OCI-LY7 (cell line): Measurements from ENCODE around the gene RAD51D. TPM values are rescaled to one million over a fixed set of nuclear protein-coding genes. Genes with fewer than 3 reads are reported as not detected.

Experiments
- BruUV-seq: library from RNA; stranded (reverse); fragments of 400-500 nt; replicated peaks from 2 replicates; lab custom pipeline; 2021; lab: Mats Ljungman, UMichigan
- CTCF ChIA-PET: fragments of 300-600 bp; sonication (Branson Sonifier 250); formaldehyde crosslinking; loops from one replicate; lab custom pipeline; 2022; ENCODE audit warnings: antibody characterized with exemption; ENCODE audit not compliant: unreplicated experiment; lab: Charles Lee
- POLR2A ChIA-PET: fragments of 300-600 bp; sonication (Branson Sonifier 250); formaldehyde crosslinking; loops from one replicate; lab custom pipeline; 2022; ENCODE audit warnings: antibody characterized with exemption; lab: Charles Lee
- DNase-seq: peaks from one replicate; pipeline ENCODE4 v3.0.0-alpha.2; 2015; ENCODE audit warnings: low spot score
- H2AFZ ChIP-seq: fragments of 200-600 bp; sonication (generic), shearing (Covaris generic); 2 replicates; pipeline ENCODE4 v1.6.1; 2014; ENCODE audit warnings: mild to moderate bottlenecking, antibody characterized with exemption, low read length, moderate library complexity
- H3K27ac ChIP-seq: fragments of 200-600 bp; sonication (generic); 2 replicates; pipeline ENCODE4 v1.5.1; 2014; ENCODE audit warnings: mixed run types, low read depth, mild to moderate bottlenecking, moderate library complexity, low read length, inconsistent platforms; ENCODE audit not compliant: poor library complexity, severe bottlenecking
- H3K36me3 ChIP-seq: fragments of 200-600 bp; sonication (generic); 2 replicates; pipeline ENCODE4 v1.6.1; 2014; ENCODE audit warnings: mild to moderate bottlenecking, antibody characterized with exemption, low read length, moderate library complexity, mixed read lengths; ENCODE audit not compliant: insufficient read depth
- H3K4me1 ChIP-seq: fragments of 200-600 bp; sonication (generic); 2 replicates; pipeline ENCODE4 v1.5.1; 2014; ENCODE audit warnings: mild to moderate bottlenecking, low read length; ENCODE audit not compliant: insufficient read depth, poor library complexity, severe bottlenecking
- H3K4me2 ChIP-seq: fragments of 200-600 bp; sonication (generic); 2 replicates; pipeline ENCODE4 v1.6.1; 2014; ENCODE audit warnings: mild to moderate bottlenecking, low read length
- H3K4me3 ChIP-seq: fragments of 200-600 bp; sonication (generic); 2 replicates; pipeline ENCODE4 v1.5.1; 2014; ENCODE audit warnings: mild to moderate bottlenecking, low read depth, low read length; ENCODE audit not compliant: poor library complexity, severe bottlenecking
- H3K79me2 ChIP-seq: fragments of 200-600 bp; sonication (generic); 2 replicates; pipeline ENCODE4 v1.6.1; 2016; ENCODE audit warnings: low read depth, mild to moderate bottlenecking, low read length, moderate library complexity, mixed read lengths; ENCODE audit not compliant: insufficient read depth
- H3K9me2 ChIP-seq: fragments of 200-600 bp; sonication (generic); 2 replicates; pipeline ENCODE4 v1.6.1; 2016; ENCODE audit warnings: mild to moderate bottlenecking, low read length, mixed read lengths; ENCODE audit not compliant: insufficient read depth
- H3K9me3 ChIP-seq: fragments of 200-600 bp; sonication (generic); 2 replicates; pipeline ENCODE4 v1.6.1; 2014; ENCODE audit warnings: mild to moderate bottlenecking, mixed run types, low read length, mixed read lengths
- H4K20me1 ChIP-seq: fragments of 200-600 bp; sonication (generic); 2 replicates; pipeline ENCODE4 v1.6.1; 2014; ENCODE audit warnings: mild to moderate bottlenecking, antibody characterized with exemption, low read length, moderate library complexity, mixed read lengths; ENCODE audit not compliant: insufficient read depth
- EZH2phosphoT487 ChIP-seq: fragments of 200-600 bp; sonication (generic); IDR thresholded peaks from 2 replicates; pipeline ENCODE4 v1.6.1; 2018; ENCODE audit warnings: low read depth, borderline replicate concordance, mild to moderate bottlenecking, mixed run types, antibody characterized with exemption, low read length, moderate library complexity, mixed read lengths
- intact Hi-C: fragments of 100-400 bp; cut with micrococcal nuclease; formaldehyde crosslinking; loops from one replicate; pipeline ENCODE4 v1.10.0; 2022; ENCODE audit not compliant: unreplicated experiment
- total RNA-seq, 2 experiments: library from RNA; depleted of rRNA in 1 of 2; stranded (reverse); fragments of >200 nt in 1 of 2; shearing (Covaris generic) in 1 of 2; gene quantifications; 2 replicates each; pipeline ENCODE4 v1.2.3, GENCODE V29; 2014 to 2022
- TF ChIP-seq, protein P1 (sequence below): fragments of 200-600 bp; sonication (generic); conservative IDR thresholded peaks from 2 replicates; pipeline ENCODE4 v1.5.1; 2014; ENCODE audit warnings: mild to moderate bottlenecking, antibody characterized with exemption, low read length, moderate library complexity, mixed read lengths

Gene RAD51D
- total RNA-seq, 2 experiments from 2014 or later, result 22.4 to 40.6 TPM

DNA sequence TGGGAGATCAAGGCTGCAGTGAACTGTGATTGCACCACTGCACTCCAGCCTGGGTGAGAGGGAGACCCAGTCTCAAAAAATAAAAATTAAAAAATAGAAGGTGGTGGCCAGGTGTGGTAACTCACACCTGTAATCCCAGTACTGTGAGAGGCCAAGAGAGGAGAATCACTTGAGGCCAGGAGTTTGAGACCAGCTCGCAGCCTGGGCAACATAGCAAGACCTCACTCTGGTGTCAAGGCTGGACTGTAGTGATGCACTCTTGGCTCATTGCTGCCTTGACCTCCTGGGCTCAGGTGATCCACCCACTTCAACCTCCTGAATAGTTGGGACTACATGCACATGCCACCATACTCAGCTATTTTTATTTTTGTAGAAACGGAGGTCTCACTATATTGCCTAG, 69.5 kb downstream of the RAD51D start:
- Histone ChIP-seq H3K27ac (no peak overlapping the region), H3K4me3 (no peak overlapping the region), H4K20me1 (no peaks in the 10 kb centered on the region), H3K79me2 (no peaks in the 10 kb centered on the region), H3K9me2 (no peaks in the 10 kb centered on the region), H3K9me3 (no peaks in the 10 kb centered on the region), H3K4me1 (peaks cover 16% of the 10 kb centered on the region), H3K36me3 (no peaks in the 10 kb centered on the region), H2AFZ (no peak overlapping the region), H3K4me2 (no peak overlapping the region)
- POLR2A ChIA-PET, result no interaction called here
- CTCF ChIA-PET, result interaction anchor here (1.0 kb wide), 1 partner anchor 28 kb away, joined by 3 read pairs; no protein-coding TSS in a partner anchor
- no peak for TF ChIP-seq EZH2phosphoT487
- TF ChIP-seq, protein P1, sequence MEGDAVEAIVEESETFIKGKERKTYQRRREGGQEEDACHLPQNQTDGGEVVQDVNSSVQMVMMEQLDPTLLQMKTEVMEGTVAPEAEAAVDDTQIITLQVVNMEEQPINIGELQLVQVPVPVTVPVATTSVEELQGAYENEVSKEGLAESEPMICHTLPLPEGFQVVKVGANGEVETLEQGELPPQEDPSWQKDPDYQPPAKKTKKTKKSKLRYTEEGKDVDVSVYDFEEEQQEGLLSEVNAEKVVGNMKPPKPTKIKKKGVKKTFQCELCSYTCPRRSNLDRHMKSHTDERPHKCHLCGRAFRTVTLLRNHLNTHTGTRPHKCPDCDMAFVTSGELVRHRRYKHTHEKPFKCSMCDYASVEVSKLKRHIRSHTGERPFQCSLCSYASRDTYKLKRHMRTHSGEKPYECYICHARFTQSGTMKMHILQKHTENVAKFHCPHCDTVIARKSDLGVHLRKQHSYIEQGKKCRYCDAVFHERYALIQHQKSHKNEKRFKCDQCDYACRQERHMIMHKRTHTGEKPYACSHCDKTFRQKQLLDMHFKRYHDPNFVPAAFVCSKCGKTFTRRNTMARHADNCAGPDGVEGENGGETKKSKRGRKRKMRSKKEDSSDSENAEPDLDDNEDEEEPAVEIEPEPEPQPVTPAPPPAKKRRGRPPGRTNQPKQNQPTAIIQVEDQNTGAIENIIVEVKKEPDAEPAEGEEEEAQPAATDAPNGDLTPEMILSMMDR, result no peak
- intact Hi-C loops, result no loop called here
- BruUV-seq, result no TSS peak
- no peak for DNase-seq

DNA sequence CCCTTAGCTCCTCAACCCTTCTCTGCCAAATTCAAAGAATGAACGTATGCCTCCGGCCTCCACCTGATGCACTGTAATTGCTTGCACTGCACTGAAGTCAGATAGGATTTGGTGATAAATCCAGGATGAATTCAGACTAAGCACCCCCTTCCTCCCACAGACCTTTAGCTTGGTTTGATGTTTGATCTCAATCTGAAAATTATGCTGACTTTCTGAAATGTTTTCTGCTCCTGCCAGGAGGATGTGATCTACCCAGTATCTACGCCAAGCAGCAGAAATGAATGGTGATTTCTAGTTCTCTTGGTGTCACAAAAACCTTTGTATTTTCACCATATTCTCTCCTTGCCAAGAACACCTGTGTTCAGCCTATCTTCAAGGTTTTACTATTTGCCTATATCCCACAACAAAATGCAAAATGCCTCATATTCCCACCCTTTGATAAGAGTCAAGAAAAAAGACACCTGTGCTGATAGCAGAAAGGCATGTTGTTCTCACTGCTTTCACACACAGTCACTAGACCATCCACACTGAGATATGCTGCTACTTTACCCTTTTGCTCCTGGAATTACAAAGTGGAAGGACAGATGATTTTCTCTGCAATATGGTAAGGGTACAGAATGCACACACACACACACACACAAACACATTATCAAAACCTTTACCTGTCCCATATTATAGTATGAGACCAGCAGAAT, 70.8 kb downstream of the RAD51D start:
- Histone ChIP-seq H3K9me2 (no peaks in the 10 kb centered on the region), H3K4me2 (no peak overlapping the region), H3K79me2 (no peaks in the 10 kb centered on the region), H3K4me1 (peaks cover 16% of the 10 kb centered on the region), H2AFZ (no peak overlapping the region), H3K9me3 (no peaks in the 10 kb centered on the region), H3K36me3 (no peaks in the 10 kb centered on the region), H3K27ac (no peak overlapping the region), H3K4me3 (no peak overlapping the region), H4K20me1 (no peaks in the 10 kb centered on the region)
- POLR2A ChIA-PET, result no interaction called here
- TF ChIP-seq EZH2phosphoT487, result no peak
- TF ChIP-seq, protein P1, result no peak
- intact Hi-C loops, result no loop called here
- no TSS peak for BruUV-seq
- CTCF ChIA-PET, result no interaction called here
- no peak for DNase-seq

DNA sequence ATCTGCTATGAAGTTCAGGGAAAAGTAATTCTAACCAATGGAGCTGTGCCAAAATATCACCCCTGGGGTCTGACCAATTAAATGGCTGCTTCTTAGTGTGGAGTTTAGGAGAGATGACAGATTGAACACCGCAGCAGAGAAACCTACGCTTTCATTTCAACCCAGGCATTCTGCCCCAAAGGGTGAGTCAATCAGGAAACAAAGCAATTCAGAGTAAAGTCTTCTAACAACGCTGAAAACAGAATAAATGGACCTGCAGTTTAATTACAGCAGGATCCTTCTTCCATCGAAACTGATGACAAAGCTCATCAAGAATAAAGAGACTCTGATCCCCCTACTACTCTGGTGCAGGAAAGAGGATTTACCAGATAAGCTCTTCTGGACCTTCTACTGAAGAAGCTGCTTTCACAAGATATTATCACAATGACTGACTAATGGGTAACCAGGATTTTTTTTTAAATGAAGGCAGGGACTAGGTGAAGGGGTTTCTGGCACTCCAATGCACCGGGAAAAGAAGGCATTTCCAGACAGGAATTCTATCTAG, 72.8 kb downstream of the RAD51D start:
- CTCF ChIA-PET, result no interaction called here
- Histone ChIP-seq H3K4me1 (peaks cover 11% of the 10 kb centered on the region), H2AFZ (no peak overlapping the region), H3K27ac (no peak overlapping the region), H3K36me3 (no peaks in the 10 kb centered on the region), H3K4me3 (no peak overlapping the region), H3K4me2 (no peak overlapping the region), H4K20me1 (no peaks in the 10 kb centered on the region), H3K79me2 (no peaks in the 10 kb centered on the region), H3K9me2 (no peaks in the 10 kb centered on the region), H3K9me3 (no peaks in the 10 kb centered on the region)
- no peak for DNase-seq
- intact Hi-C loops, result no loop called here
- POLR2A ChIA-PET, result interaction anchor here (0.7 kb wide), 1 partner anchor 93 kb away, joined by 3 read pairs; no protein-coding TSS in a partner anchor
- TF ChIP-seq EZH2phosphoT487, result no peak
- TF ChIP-seq, protein P1, result no peak
- BruUV-seq, result no TSS peak
